Activated effector memory CD4-positive, alpha-beta T cell treated with Interleukin-2 at 50 U/mL for 16 hours (primary cell): Measurements from ENCODE around the gene CHKA.

Experiments used
- DNase-seq: peaks from one replicate; pipeline ENCODE4 v3.0.0-alpha.2; 2020

The CHKA gene

DNA sequence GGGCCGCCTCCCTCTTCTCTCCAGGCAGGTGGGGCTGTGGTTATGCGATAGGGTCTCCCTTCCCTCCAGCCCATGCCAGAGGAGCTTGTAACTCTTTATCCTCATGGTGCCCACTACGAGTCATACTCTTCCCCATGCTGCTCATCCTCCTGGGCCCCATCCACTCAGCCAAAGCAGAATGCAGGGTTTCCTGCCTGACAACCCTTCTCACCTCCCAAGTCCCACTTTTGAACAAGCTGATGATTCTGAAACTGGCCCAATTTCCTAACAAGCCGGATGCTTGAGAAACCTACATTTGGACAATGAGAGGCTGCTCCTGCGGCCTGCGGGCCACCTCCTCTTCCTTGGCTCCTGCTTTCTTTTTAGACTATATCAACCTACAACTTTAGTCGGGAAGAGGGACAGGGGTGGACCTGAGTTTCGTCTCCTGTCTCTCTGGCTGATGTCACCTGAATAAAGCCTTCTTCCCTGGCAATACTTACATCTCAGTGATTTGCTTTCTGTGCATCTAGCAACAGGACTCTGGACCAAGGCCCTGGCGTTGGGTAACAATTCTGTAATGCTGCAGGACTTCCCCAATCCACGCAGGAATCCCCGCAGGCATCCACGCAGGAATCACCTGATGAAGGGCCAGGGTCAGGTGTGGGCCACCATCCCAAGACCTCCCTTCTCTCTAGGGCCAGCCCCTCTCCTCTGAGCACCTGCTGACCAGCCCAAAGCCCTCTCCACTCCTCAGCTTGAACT lies 92.2 kb downstream of the CHKA start:
- DNase-seq = no peak

DNA sequence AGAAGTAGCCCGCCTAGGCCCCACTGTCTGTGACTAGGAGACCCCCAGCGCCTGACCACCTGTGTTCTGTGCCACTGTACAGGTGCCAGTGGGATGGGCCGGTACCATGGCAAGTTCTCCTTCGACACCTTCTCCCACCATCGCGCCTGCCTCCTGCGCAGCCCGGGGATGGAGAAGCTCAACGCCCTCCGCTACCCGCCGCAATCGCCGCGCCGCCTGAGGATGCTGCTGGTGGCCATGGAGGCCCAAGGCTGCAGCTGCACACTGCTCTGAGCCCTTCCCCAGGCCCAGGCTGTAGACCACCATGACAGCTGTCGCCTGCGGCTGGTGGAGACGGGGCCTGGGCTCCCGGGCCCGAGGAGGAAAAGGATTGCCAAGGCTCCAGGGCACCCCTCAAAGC lies 93.5 kb downstream of the CHKA start:
- no peak for DNase-seq

DNA sequence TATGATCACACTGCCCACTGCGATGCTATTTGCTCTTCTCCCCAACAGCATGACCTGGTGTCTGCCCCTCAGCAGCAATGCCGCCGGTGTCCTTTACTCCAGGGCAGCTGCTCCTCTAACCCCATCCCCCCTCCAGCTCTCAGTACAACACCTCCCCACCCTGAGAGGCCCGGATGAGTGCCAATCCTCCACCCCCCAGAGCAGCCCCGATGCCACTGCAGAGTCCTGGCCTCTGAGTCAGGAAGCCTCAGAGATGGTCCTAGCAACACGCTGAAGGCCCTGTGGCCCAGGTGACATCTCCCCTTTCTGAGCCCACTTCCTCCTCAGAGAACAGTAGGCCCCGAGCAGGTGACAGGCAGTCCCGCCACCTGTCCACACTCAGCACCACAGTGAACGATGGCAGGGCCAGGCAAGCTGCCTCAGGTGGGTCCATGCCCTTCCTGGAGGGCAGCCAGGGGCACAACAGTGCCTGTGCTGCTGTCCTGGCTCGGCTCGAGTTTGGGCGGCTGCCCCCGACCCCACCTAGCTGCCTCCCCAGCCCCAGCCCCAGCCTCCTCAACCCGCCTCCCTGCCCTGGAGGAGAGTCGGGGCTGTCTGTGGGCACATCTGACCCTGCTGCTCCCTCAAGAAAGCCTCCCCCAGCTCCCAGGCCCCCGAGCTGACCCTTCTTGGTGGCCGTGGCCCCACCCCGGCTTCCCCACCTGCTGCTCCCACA lies 94.6 kb downstream of the CHKA start:
- no peak for DNase-seq

DNA sequence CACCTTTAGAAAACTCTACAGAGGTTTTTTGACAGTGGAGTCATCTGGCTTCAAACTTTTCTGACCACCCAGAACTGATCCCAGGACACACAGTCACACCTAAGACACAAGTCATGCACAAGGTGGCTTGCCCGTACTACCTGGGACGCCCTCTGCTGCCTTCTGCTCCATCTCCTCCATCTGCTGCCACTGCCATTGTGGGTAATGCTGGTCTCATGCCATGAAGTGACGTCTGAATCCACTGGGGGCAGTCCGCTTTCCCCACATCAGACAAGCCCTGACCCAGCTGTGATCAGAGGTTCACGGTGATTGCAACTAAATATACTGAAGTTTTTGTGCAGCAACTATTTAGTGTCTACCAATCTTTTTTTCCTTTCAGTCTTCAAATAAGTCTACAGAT lies 96.1 kb downstream of the CHKA start:
- DNase-seq = no peak

DNA sequence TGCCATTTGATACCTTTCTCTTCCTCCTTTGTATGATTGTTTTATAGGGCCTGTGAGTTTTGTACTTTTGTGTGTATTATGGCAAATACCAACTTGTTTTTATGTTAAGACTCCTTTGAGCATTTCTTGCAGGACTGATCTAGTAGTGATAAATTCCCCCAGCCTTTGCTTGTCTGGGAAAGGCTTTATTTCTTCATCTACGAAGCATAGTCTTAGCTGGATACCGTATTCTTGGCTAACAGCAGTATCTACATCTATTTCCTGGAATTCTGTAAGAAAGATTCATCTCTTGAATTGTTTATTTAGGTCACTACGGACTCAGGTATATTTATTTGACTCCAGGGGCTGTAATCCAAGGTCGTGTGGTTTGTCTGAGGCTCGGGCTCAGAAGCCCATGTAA lies 96.7 kb downstream of the CHKA start:
- DNase-seq = no peak

DNA sequence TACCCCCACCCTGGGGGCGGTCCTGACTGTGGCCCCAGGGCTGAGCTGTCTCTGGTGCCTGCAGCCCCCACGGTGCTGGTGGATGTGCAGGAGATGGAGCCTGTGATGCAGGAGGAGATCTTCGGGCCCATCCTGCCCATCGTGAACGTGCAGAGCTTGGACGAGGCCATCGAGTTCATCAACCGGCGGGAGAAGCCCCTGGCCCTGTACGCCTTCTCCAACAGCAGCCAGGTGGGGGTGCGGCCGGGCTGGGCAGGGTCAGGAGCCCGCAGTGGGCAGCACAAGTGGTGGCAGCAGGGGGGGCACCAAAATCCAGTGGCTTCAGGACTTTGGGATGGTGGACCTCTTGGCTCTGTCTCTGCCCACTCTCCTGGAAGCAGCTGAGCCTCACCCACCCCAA lies 98.7 kb downstream of the CHKA start:
- no peak for DNase-seq

DNA sequence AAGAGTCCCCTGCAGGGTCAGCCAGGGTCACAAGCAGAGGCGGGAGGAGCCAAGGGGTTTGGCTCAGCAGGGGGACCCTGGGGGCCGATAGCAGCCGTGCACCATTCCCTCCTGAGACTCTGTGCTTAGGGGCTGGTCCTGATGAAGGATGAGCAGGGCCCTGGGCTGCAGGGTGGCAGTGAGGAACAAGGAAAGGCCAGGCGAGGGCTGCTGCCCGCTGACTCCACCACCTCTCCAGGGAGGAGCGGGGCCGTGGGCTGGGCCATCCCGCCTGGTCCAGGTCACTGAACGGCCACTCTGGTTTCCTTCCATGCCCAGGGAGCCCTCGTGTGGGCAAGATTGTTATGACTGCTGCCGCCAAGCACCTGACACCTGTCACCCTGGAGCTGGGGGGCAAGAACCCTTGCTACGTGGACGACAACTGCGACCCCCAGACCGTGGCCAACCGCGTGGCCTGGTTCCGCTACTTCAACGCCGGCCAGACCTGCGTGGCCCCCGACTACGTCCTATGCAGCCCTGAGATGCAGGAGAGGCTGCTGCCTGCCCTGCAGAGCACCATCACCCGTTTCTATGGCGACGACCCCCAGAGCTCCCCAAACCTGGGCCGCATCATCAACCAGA lies 99.9 kb downstream of the CHKA start:
- DNase-seq = no peak

DNA sequence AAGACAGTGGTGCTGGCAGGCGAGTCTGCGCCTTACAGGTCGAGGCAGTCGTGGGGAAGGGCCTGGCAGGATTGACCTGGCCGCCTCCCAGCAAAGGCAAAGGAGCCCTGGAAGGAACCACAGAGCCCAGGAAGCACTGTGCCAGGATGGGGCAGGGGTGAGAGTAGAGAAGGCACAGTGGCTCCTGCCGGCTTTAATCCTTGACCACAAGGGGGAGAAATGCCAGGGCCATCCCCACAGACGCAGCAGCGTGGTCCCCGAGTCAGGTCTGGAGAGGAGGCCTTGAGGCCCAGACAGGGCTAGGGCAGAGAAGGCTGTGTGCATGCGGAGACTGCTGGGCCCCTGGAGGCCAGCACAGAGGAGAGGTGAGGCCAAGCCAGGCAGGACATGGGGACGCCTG lies 100.6 kb downstream of the CHKA start:
- DNase-seq = no peak

DNA sequence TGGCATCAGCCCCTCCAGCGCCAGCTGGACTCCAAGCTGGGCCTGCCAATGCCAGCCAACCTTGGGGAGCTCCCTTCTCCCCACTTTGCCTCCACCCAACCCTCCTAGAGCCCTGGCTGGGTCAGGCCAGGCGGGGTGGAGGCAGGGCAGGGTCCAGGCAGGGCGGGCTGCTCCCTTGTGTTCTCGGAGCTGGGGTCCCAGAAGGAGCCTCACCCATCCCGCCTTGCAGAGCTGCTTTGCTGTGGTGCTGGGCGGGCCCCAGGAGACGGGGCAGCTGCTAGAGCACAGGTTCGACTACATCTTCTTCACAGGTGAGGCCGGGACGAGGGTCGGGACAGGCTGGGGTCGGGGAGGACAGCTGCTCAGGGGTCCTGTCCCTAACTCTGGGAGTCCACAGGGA lies 101.7 kb downstream of the CHKA start:
- DNase-seq = no peak

DNA sequence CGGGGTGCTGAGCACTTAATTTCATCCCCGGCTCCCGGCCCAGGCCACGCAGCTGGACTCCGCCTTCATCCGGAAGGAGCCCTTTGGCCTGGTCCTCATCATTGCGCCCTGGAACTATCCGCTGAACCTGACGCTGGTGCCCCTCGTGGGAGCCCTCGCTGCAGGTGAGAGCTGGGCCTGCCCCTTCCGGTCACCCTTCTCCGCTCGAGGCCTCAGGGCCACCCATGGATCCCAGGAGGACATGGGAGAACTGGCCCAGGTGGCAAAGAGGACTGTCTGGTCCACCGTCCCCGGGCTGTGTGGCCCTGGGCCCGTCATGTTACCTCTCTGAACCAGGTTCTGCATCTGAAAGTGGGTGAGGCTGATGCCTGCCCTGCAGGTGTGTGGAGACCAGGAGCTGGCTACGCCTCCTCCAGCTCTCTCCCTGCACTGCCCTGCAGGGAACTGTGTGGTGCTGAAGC lies 102.4 kb downstream of the CHKA start:
- no peak for DNase-seq

DNA sequence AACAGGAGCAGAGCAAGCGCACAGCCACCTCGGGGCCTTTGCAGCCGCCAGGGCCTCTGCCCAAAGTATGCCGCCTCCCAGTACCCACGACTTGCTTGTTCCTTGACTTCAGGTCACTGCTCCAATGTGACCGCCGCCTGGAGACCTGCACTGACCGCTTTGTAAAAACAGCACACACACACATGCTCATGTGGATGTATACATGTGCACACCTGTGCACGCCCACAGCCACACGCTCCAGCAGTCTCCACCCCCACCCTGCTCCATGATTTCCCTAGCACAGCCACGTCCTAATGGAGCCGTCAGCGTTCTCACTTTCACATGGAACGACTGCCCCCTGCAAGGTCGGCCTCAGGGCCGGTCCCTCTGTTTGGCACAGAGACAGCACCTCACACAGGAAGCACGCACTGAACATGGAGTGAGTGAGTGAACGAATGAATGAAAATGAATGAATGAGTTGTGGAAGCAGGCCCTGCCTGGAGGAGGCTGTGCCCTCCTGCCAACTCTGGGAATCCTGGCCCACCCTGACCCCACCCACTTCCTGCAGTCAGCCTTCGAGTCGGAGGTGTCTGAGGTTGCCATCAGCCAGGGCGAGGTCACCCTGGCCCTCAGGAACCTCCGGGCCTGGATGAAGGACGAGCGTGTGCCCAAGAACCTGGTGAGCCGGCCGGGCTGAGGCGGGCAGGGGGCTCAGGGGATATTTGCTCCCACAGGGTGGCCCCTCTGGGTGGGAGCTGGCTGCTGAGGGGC lies 103.0 kb downstream of the CHKA start:
- no peak for DNase-seq

DNA sequence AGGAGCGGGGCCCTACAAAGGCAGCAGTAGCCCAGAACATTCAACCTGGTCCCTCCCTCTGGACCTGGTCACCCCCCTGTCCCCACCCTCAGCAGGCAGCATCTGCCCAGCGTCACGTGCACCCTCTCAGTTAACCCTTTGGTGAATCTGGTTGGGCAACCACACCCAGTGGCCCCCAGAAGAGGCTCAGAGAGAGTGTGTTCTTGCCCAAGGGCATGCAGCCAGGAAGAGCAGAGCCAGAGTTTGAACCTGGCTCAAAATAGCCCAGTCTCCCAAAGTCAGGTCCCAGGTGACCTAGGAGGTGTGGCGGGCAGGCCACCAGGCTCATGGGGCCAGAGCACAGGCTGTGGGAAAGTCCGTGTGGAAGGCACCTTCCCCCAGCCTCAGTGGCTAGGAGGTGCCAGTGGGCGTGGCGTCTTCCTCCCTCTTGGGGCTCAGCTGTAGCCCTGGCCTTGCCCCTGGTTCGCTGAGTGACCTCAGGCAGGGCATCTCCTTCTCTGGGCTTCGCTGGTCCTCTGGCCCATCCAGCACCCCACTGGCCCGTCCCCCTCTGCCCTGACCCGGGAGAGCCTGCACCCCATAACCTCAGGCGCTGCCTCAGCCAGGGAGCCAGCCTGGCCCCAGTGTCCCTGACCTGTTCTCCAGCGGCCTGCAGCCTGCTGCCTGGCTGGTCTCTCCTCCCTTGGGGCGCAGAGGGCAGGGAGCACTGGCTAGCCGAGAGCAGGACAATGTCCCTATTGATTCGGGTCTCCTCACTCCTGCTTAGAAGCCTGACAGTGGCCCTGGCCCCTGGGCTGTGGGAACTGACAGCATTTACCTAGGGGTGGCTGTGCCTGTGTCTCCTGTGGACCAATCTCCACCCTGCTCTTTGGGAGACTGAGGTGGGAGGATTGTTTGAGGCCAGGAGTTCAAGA lies 104.0 kb downstream of the CHKA start:
- DNase-seq = no peak

DNA sequence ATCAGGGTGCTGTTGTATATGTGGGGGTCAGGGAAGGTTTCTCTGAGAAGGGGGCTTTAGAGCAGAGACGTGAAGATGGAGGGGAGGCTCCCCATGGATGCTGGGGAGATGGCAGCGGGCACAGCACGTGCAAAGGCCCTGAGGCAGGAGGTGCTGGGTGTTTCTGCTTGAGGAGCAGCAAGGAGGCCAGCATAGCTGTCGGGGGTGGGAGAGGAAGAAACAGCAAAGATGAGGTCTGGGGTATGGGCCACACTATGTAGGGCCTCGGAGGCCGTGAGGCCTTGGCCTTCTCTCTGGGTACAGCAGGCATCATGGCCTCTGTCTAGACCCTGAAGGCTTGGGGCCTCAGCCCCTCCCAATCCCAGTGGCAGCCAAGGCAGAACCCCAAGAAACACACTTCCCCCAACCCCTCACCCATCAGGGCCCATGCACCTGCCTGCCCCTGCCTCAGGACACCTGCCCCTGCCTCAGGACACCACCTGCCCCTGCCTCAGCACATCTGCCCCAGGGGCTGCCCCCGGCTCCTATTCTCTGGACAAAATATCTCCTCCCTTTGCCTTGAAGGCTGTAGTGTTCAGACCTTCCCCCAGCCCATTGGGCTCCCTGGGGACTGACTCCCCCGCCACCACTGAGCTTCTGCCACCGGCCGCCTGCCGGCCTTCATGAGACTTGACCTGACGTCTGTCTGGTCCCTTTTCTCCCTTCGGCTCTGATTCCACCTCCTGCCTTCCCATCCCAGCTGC lies 104.9 kb downstream of the CHKA start:
- DNase-seq = no peak

DNA sequence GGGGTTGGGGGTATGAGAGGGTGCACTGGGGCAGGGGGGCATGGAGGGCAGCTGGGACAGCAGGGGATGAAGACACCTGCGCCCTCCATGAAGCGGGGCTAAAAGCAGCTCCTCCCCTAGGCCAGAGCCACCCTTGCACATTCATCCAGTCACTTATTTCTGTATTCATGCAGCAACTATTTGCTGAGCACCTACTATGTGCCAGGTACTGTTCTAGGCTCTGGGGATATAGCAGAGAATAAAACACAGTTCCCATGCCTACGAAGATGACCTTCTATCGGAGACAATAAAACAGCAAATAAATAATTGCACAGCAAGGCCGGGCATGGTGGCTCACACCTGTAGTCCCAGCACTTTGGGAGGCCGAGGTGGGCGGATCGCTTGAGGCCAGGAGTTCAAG lies 105.7 kb downstream of the CHKA start:
- DNase-seq = no peak

DNA sequence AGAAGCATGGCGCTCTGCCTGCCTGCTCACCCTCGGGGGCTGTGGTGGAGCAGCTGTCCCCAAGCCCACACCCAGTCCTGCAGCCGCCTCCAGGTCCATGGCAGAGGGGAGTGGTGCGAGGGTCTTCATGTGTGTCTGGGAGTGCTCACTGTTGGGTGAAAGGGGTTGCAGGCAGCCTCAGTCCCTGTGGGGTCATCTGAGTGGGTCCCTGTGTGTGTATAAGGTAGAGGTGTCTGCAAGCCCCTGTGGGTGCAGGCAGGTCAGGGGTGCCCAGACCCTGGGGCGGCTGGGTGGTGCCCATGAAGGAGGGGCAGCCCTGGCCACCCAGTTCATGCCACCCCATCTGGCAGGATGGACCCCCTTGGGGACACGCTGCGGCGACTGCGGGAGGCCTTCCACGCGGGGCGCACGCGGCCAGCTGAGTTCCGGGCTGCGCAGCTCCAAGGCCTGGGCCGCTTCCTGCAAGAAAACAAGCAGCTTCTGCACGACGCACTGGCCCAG lies 106.2 kb downstream of the CHKA start:
- no peak for DNase-seq

DNA sequence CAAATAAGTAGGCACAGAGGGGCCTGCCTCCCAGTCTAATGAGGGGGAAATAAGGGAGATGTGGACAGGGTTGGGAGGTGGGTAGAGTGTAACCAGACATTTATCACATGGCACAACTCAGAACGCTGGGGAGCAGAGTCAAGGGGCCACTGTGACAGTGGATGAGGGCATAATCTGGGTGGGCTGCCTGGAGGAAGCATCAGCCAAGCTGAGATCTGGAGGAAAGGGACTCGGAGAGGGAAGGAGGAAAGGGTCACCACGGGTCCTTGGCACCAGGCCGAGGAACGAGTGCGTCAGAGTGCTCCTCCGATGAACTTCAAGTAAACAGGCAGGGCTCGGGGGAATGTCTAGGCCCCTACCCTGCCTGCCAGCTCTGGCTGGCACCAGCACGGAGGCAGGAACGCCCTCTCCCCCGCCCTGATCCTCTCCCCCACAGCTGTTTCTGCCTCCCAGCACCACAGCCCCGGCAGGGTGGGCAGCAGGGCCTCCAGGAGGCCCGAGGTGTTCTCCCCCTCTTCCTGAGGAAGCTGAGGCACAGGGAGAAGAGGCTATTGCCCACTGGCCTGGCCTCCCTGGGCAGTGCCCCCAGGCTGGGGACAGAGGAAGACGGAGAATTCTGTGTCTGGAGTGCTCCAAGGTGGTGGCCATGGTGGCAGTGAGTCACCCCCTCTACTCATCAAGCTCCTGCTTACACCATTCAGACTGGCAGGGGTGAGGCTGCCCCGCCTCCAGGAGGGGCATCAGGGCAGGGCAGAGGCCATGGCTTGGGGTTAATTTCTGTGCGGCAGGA lies 106.8 kb downstream of the CHKA start:
- no peak for DNase-seq

DNA sequence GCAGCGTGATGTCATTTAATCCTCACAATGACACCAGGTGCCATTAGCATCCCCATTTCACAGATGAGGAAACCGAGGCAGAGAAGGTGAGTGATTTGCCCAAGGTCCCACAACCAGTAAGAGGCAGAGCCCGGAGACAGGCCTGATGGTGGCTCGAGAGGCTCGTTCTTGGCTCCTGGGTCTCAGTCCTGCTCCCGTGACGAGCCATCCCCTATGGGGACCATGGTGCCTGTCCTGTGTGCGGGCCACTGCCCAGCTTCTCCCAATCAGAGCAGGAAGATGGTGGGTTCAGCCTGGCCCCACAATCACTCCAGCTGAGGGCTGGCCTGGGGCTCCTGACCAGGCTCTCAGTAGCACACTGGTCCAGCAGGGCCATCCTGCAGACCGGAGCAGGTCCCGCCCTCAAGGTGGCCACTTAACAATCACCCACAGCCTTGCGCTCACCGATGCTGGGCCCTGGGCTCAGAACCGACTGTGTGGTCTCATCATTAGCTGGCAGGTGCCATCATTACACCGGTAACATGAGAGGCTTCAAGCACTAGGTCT lies 107.5 kb downstream of the CHKA start:
- no peak for DNase-seq

DNA sequence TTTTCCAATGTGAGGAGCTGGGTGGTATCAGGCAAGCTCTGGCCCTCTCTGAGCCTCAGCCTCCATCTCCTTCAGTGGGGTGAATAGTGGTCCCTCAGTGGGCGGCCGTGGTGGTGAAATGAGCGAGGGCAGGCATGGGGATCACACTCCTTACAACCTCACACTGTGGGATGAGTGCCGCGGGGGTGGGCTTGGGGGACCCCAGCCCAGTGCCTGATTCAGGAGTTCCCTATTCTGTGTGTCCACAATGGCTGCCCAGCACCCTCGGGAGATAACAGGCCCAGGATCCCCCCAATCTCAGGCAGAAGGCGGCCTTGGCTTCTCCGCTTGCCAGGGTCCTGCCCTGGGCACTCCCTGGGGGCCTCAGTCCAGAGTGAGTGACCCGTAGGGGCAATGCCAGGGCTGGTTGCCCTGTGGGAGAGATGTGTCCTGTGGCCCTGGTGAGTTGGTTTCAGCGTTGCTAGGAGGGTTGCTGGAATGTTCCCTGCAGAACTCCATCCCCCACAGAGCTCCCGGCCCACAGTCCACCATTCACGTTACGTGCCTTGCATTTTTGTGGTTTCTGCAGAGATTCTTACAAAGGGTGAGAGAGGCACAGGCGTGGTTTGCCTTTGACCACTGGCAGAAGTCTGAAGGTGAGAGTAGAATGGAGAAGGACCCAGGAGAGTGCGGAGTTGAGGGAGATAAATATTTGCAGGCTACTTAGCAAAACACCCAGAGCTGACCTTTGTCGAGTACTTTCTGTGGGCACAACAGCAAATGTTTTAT lies 108.2 kb downstream of the CHKA start:
- DNase-seq = no peak

DNA sequence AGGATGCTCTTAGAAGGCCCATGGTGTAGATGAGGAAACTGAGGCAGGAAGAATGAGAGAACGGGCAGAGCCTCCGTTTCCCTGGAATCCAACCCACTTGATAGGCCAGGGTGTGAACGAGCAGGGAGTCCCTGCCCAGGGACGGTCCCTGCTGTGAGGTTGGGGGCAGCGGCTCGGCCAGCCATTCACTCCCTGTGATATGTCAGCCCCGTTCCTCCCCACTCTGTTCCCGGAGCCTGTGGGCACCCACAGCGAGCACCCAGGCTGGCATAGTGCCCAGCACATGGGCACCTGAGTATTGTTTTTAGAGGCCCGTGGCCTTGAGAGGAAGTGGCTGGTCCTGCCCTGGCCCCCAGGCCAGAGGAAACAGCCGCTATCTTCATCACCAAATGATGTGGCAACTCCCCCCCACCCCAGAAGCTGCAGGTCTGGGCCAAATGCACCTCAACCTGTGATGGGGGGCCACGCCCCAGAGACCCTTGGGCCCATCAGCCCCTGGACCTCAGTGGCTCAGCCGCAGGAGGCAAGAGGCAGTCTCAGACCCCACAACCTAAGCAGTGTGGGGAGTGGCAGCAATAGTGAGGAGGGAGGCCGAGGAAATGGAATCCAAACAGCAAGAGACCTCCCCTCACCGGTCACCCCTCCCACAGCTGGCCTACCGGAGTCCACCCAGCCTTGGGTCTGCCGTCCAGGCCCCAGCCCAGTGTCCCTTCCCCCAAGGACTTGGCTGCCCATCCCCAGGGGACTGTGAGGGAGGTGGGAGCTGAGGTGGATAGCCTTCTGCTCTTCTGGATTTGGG lies 108.9 kb downstream of the CHKA start:
- DNase-seq = no peak
